HG03066 (cell line): ENCODE measurements around the gene SH3TC1.

ENCODE experiments used
- ATAC-seq: cut with Tn5 transposase; IDR thresholded peaks from one replicate; pipeline ENCODE4 v1.9.1; 2021; ENCODE audit warnings: low read depth; ENCODE audit not compliant: unreplicated experiment

SH3TC1 gene

GRCh38 chr4:8179771-8180170 lies 19.3 kb upstream of the SH3TC1 start:
- ATAC-seq = no peak

- ATAC-seq = no peak
These were observed 18.6 kb upstream of the SH3TC1 start for GRCh38 chr4:8180310-8181093.

GRCh38 chr4:8181119-8181518 lies 18.0 kb upstream of the SH3TC1 start:
- no peak for ATAC-seq

- ATAC-seq = no peak
These were observed 17.2 kb upstream of the SH3TC1 start for GRCh38 chr4:8181844-8182243.

- no peak for ATAC-seq
These were observed 16.8 kb upstream of the SH3TC1 start for GRCh38 chr4:8182294-8182693.

- no peak for ATAC-seq
These were observed 16.0 kb upstream of the SH3TC1 start for GRCh38 chr4:8182858-8183725.

GRCh38 chr4:8184061-8184460 lies 15.0 kb upstream of the SH3TC1 start:
- no peak for ATAC-seq

GRCh38 chr4:8185295-8185694 lies 13.8 kb upstream of the SH3TC1 start:
- no peak for ATAC-seq

GRCh38 chr4:8185930-8186329 lies 13.2 kb upstream of the SH3TC1 start:
- no peak for ATAC-seq

- no peak for ATAC-seq
These were observed 11.0 kb upstream of the SH3TC1 start for GRCh38 chr4:8188085-8188484.

GRCh38 chr4:8188743-8189550 lies 10.1 kb upstream of the SH3TC1 start:
- no peak for ATAC-seq

GRCh38 chr4:8189551-8190466 lies 9.3 kb upstream of the SH3TC1 start:
- ATAC-seq = no peak

- peak; percentile 57 for ATAC-seq
These were observed 7.8 kb upstream of the SH3TC1 start for GRCh38 chr4:8191136-8191747.

- ATAC-seq = peak; percentile 76
These were observed 6.0 kb upstream of the SH3TC1 start for GRCh38 chr4:8192748-8193738.

- ATAC-seq = no peak
These were observed 4.5 kb upstream of the SH3TC1 start for GRCh38 chr4:8194306-8195242.

- ATAC-seq = no peak
These were observed 3.7 kb upstream of the SH3TC1 start for GRCh38 chr4:8195431-8195830.

GRCh38 chr4:8195841-8196458 lies 3.1 kb upstream of the SH3TC1 start:
- no peak for ATAC-seq
